ENCODE data around the gene SPTBN1. TPM values are rescaled to one million over a fixed set of nuclear protein-coding genes. Genes with fewer than 3 reads are reported as not detected.

The SPTBN1 gene
- polyA plus RNA-seq, 2 of the 4 experiments (the other 2 are of a cell fraction): 105 to 126 TPM

- no peak for TF ChIP-seq ZNF302 (CRISPR knock-in tag; IDR thresholded peaks at IDR 0.05)
- no peak for TF ChIP-seq POLR2AphosphoS2 (conservative IDR thresholded peaks at IDR 0.05; ENCODE audit: low read length)
These were observed 116.1 kb downstream of the SPTBN1 start (continued) for GRCh38 chr2:54572262-54572635.

- 12% methylated on average over 9 of the region's 9 CpGs for WGBS (ENCODE audit: missing lambda C conversion rate)
- DNase-seq (ENCODE audit: low read depth in 1 of 2, low spot score in 1 of 2): peak in 1 of 2 experiments; percentile 72
- POLR2A ChIA-PET: interaction anchor here (1.3 to 3.4 kb wide), 3 partner anchors 14 to 61 kb away, joined by 3 to 52 read pairs (median 14); no protein-coding TSS in a partner anchor
These were observed 116.8 kb downstream of the SPTBN1 start for GRCh38 chr2:54572636-54573536.

More at GRCh38 chr2:54572636-54573536, 116.8 kb downstream of the SPTBN1 start:
- 0 out of 2 replicates have a peak, but pooled peaks have one; percentile 35 for TF ChIP-seq HEYL (CRISPR knock-in tag; IDR thresholded peaks at IDR 0.05)
- peak; percentile 19 to 34; a peak in 1 of 5 replicates for TF ChIP-seq EP300 (IDR thresholded peaks at IDR 0.05)
- TF ChIP-seq MAX (IDR thresholded peaks at IDR 0.05): peak; percentile 25; the same call in 1 of the 2 replicates
- 0 out of 2 replicates have a peak, but pooled peaks have one; percentile 23 for TF ChIP-seq ATOH8 (CRISPR knock-in tag; IDR thresholded peaks at IDR 0.05; ENCODE audit: low read depth)
- no peak for TF ChIP-seq BCL3 (IDR thresholded peaks at IDR 0.05)
- no peak for TF ChIP-seq SREBF2 (IDR thresholded peaks at IDR 0.05)
- TF ChIP-seq MAZ (IDR thresholded peaks at IDR 0.05; ENCODE audit: borderline replicate concordance, low read depth, low read length): no peak
- TF ChIP-seq EHF (CRISPR knock-in tag; IDR thresholded peaks at IDR 0.05): 0 out of 2 replicates have a peak, but pooled peaks have one; percentile 71
- TF ChIP-seq HES2 (IDR thresholded peaks at IDR 0.05): no peak
- no peak for TF ChIP-seq USF2 (IDR thresholded peaks at IDR 0.05)
- TF ChIP-seq POLR2AphosphoS2 (conservative IDR thresholded peaks at IDR 0.05; ENCODE audit: low read length): peak; percentile 52; the same call in 1 of the 2 replicates
- TF ChIP-seq RAD21 (conservative IDR thresholded peaks at IDR 0.05 in 1 of 2, IDR thresholded peaks at IDR 0.05 in 1 of 2): no peak
- TF ChIP-seq KDM5A (IDR thresholded peaks at IDR 0.05): no peak
- peak; percentile 46; the same call in 1 of the 2 replicates for TF ChIP-seq RARB (CRISPR knock-in tag; IDR thresholded peaks at IDR 0.05)
- TF ChIP-seq HOXA7 (CRISPR knock-in tag; IDR thresholded peaks at IDR 0.05): 0 out of 2 replicates have a peak, but pooled peaks have one; percentile 6
- peak; percentile 67 for TF ChIP-seq HOXB5 (CRISPR knock-in tag; IDR thresholded peaks at IDR 0.05)
- no peak for TF ChIP-seq HMGXB4 (CRISPR knock-in tag; IDR thresholded peaks at IDR 0.05; ENCODE audit: borderline replicate concordance)
- Histone ChIP-seq H3K4me2 (peak overlapping the region; percentile 86), H3K27ac (peak overlapping the region; percentile 93 to 97), H3K9me3 (no peaks in the 10 kb centered on the region), H3K4me1 (peaks cover 94% of the 10 kb centered on the region), H3K4me3 (peak overlapping the region; percentile 17)
- CTCF ChIA-PET: interaction anchor here (0.9 to 1.3 kb wide), 6 partner anchors 9 to 466 kb away, joined by 3 to 7 read pairs (median 4); no protein-coding TSS in a partner anchor
- FAIRE-seq (no peak), ATAC-seq (peak; percentile 15 to 39; a peak in 4 of 6 replicates)
